Gastrocnemius medialis (tissue), 4 donors: ENCODE results near the gene GPR34. TPM values are rescaled to one million over a fixed set of nuclear protein-coding genes. Genes with fewer than 3 reads are reported as not detected.

ENCODE experiments used
- ATAC-seq, 2 donors: fragments of 150-250 bp; one replicate each; pipeline ENCODE4 v1.9.1; 2016
- DNase-seq, 2 donors: peaks; one replicate each; pipeline ENCODE4 v3.0.0-alpha.2; 2019
- H3K27ac ChIP-seq, 4 donors: fragments of 200-600 bp; sonication (generic); 1 replicate in 1 of 4; 2 replicates in 3 of 4; pipeline ENCODE4 v1.5.1; 2016 to 2018; ENCODE audit warnings: mild to moderate bottlenecking in 2 of 4, moderate library complexity in 1 of 4
- H3K27me3 ChIP-seq, 3 donors: fragments of 200-600 bp; sonication (generic) in 2 of 3; 1 replicate in 1 of 3; 2 replicates in 2 of 3; pipeline versions ENCODE4 v1.5.1 to v1.6.0; 2016 to 2019; ENCODE audit warnings: mild to moderate bottlenecking in 1 of 3, moderate library complexity in 1 of 3
- H3K36me3 ChIP-seq, 2 donors: fragments of 200-600 bp; sonication (generic) in 1 of 2; one replicate each; pipeline ENCODE4 v1.5.1; 2017 to 2018
- H3K4me1 ChIP-seq, 2 donors: fragments of 200-600 bp; sonication (generic) in 1 of 2; one replicate each; pipeline ENCODE4 v1.5.1; 2016 to 2017; ENCODE audit warnings: mild to moderate bottlenecking in 2 of 2
- H3K4me3 ChIP-seq, 4 donors: fragments of 200-600 bp; sonication (generic) in 3 of 4; 1 replicate in 1 of 4; 2 replicates in 3 of 4; pipeline ENCODE4 v1.5.1; 2016 to 2019; ENCODE audit warnings: mild to moderate bottlenecking in 2 of 4
- H3K9me3 ChIP-seq, 3 donors: fragments of 200-600 bp; sonication (generic) in 2 of 3; 1 replicate in 1 of 3; 2 replicates in 2 of 3; pipeline ENCODE4 v1.5.1; 2016 to 2019
- POLR2A ChIP-seq, 2 donors: fragments of 450-650 bp; IDR thresholded peaks; one replicate each; pipeline ENCODE4 v1.6.1; 2017; ENCODE audit warnings: antibody characterized with exemption in 2 of 2, mild to moderate bottlenecking in 2 of 2, moderate library complexity in 2 of 2
- in situ Hi-C, 4 donors: fragments of 200-750 bp; cut with MboI; loops; one replicate each; pipeline versions ENCODE4 v1.15.0 to v1.8.0; 2017; ENCODE audit warnings: low sequenced_read_pairs in 4 of 4
- intact Hi-C: fragments of 100-400 bp; cut with DNase I; formaldehyde crosslinking; loops from one replicate; pipeline ENCODE4 v1.15.1; 2023; ENCODE audit warnings: low total_unique reads
- total RNA-seq, 4 donors: library from RNA; depleted of rRNA; stranded (reverse); fragments of >200 nt; gene quantifications; one replicate each; pipeline versions ENCODE4 v1.1.0 to v1.2.3, GENCODE V29; 2016
- TF ChIP-seq, protein P1 (sequence below), 5 experiments: fragments of 450-650 bp in 3 of 5; fragments of 200-600 bp in 2 of 5; sonication (generic) in 2 of 5; IDR thresholded peaks in 4 of 5; conservative IDR thresholded peaks in 1 of 5; 1 replicate in 4 of 5; 2 replicates in 1 of 5; pipeline ENCODE4 v1.5.1; 2016 to 2019; ENCODE audit warnings: antibody characterized with exemption in 5 of 5, mild to moderate bottlenecking in 3 of 5, moderate library complexity in 3 of 5

Gene GPR34
- total RNA-seq, 4 donors from 2014 or later, result 0.95 to 4.6 (median 2.4) TPM

- Histone ChIP-seq H3K27me3 (no peaks in the 10 kb centered on the region), H3K4me1 (no peaks in the 10 kb centered on the region), H3K4me3 (no peak overlapping the region), H3K36me3 (no peaks in the 10 kb centered on the region), H3K27ac (no peak overlapping the region), H3K9me3 (no peaks in the 10 kb centered on the region)
- in situ Hi-C loops (no loop called here), intact Hi-C loops (no loop called here)
- TF ChIP-seq, protein P1, sequence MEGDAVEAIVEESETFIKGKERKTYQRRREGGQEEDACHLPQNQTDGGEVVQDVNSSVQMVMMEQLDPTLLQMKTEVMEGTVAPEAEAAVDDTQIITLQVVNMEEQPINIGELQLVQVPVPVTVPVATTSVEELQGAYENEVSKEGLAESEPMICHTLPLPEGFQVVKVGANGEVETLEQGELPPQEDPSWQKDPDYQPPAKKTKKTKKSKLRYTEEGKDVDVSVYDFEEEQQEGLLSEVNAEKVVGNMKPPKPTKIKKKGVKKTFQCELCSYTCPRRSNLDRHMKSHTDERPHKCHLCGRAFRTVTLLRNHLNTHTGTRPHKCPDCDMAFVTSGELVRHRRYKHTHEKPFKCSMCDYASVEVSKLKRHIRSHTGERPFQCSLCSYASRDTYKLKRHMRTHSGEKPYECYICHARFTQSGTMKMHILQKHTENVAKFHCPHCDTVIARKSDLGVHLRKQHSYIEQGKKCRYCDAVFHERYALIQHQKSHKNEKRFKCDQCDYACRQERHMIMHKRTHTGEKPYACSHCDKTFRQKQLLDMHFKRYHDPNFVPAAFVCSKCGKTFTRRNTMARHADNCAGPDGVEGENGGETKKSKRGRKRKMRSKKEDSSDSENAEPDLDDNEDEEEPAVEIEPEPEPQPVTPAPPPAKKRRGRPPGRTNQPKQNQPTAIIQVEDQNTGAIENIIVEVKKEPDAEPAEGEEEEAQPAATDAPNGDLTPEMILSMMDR (IDR thresholded peaks at IDR 0.05 in 4 of 5, conservative IDR thresholded peaks at IDR 0.05 in 1 of 5), result no peak
- no peak for TF ChIP-seq POLR2A (IDR thresholded peaks at IDR 0.05)
- DNase-seq (no peak), ATAC-seq (no peak)
Measured at GRCh38 chrX:41677183-41678060, 11.4 kb upstream of the GPR34 start.

DNA sequence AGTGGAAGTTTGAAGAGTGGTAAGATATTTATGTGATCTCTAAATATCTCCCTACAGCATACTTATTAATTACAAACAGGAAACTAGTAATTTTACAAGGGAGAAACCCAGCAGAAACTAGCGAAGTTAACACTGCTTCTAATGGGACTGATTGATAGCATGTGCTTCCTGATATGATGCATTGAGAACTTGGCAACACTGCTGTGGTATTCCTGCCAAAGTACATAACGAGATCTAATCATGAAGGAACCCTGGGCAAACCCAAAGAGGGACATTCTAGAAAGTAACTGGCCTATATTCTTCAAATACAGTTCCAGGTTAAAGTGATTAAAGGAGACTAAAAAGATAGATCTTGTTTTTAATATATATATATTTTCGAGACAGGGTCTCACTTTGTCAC, 4.6 kb upstream of the GPR34 start:
- intact Hi-C loops (no loop called here), in situ Hi-C loops (no loop called here)
- Histone ChIP-seq H3K27me3 (no peaks in the 10 kb centered on the region), H3K9me3 (no peaks in the 10 kb centered on the region), H3K4me1 (no peaks in the 10 kb centered on the region), H3K36me3 (no peaks in the 10 kb centered on the region), H3K27ac (no peak overlapping the region), H3K4me3 (no peak overlapping the region)
- ATAC-seq (no peak), DNase-seq (no peak)
- TF ChIP-seq, protein P1 (IDR thresholded peaks at IDR 0.05 in 4 of 5, conservative IDR thresholded peaks at IDR 0.05 in 1 of 5), result no peak
- no peak for TF ChIP-seq POLR2A (IDR thresholded peaks at IDR 0.05)

DNA sequence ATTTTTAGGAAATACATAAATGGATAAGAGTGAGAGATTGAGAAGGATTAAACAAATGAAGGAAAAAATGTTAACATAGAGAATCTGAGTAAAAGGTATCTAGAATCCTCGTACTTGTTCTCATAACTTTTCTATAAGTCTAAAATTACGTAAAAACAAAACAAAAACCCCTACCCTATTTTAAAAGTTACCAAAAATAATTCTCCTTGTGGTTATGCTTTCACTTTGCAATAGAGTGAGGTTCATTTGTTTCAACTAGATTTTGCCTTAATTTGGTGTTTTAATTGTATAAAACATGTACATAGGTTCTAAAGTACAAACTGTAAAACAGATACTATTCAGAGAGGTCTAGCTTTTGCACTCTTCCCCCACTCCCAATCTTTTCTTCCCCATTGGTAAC, 3.8 kb upstream of the GPR34 start:
- no peak for TF ChIP-seq POLR2A (IDR thresholded peaks at IDR 0.05)
- TF ChIP-seq, protein P1 (IDR thresholded peaks at IDR 0.05 in 4 of 5, conservative IDR thresholded peaks at IDR 0.05 in 1 of 5), result no peak
- no peak for ATAC-seq
- intact Hi-C loops, result no loop called here
- Histone ChIP-seq H3K36me3 (no peaks in the 10 kb centered on the region), H3K4me3 (no peak overlapping the region), H3K4me1 (no peaks in the 10 kb centered on the region), H3K27ac (no peak overlapping the region), H3K9me3 (no peaks in the 10 kb centered on the region), H3K27me3 (no peaks in the 10 kb centered on the region)
- in situ Hi-C loops, result no loop called here
- no peak for DNase-seq

DNA sequence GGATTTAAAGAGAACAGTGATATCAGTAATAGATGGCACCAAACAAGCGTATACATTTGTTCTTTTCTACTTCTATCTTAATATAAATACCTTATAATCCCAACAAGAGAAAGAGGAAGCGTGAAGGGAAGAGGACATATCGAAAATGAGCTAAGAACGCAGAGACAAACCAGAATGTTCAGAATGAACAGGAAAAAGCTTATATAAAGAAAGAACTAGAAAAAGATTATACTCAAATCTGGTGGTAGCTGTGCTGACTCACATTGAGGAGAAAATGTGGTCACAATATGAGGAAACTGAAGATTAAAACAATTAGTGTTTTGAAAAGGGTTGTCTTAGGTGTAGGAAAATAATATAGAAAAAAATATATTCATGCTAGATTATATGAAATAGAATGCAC, 2.0 kb upstream of the GPR34 start:
- DNase-seq, result no peak
- intact Hi-C loops, result no loop called here
- in situ Hi-C loops, result no loop called here

More for the DNA sequence above, 2.0 kb upstream of the GPR34 start:
- Histone ChIP-seq H3K9me3 (no peaks in the 10 kb centered on the region), H3K36me3 (no peaks in the 10 kb centered on the region), H3K27ac (no peak overlapping the region), H3K4me1 (no peaks in the 10 kb centered on the region), H3K4me3 (no peak overlapping the region), H3K27me3 (no peaks in the 10 kb centered on the region)
- ATAC-seq, result no peak
- TF ChIP-seq, protein P1 (IDR thresholded peaks at IDR 0.05 in 4 of 5, conservative IDR thresholded peaks at IDR 0.05 in 1 of 5), result no peak
- no peak for TF ChIP-seq POLR2A (IDR thresholded peaks at IDR 0.05)
